Mesenchymal stem cell (in vitro differentiated cells and primary cell): ENCODE data around the gene MACROH2A1.

Experiments used
- DNase-seq: peaks from one replicate; pipeline ENCODE4 v3.0.0-alpha.2; 2013
- H2AFZ ChIP-seq: one replicate; pipeline ENCODE4 v1.6.1; 2013; ENCODE audit warnings: low read depth, mild to moderate bottlenecking, control low read depth, inconsistent platforms, low read length, moderate library complexity
- H2AK5ac ChIP-seq: 2 replicates; pipeline ENCODE4 v1.6.1; 2013; ENCODE audit warnings: low read length, moderate library complexity, mild to moderate bottlenecking, inconsistent platforms; ENCODE audit not compliant: severe bottlenecking
- H2BK120ac ChIP-seq: one replicate; pipeline ENCODE4 v1.6.1; 2013; ENCODE audit warnings: low read depth, mild to moderate bottlenecking, inconsistent platforms, low read length, moderate library complexity
- H2BK12ac ChIP-seq, 2 experiments: one replicate each; pipeline ENCODE4 v1.6.1; 2013; ENCODE audit warnings: inconsistent platforms in 2 of 2, low read length in 2 of 2, mild to moderate bottlenecking in 2 of 2, moderate library complexity in 2 of 2, control low read depth in 1 of 2
- H2BK15ac ChIP-seq: one replicate; pipeline ENCODE4 v1.6.1; 2013; ENCODE audit warnings: mild to moderate bottlenecking, low read depth, inconsistent platforms; ENCODE audit not compliant: poor library complexity, severe bottlenecking
- H2BK5ac ChIP-seq: 2 replicates; pipeline ENCODE4 v1.6.1; 2013; ENCODE audit warnings: low read depth, mild to moderate bottlenecking, low read length, control low read depth, inconsistent platforms; ENCODE audit not compliant: poor library complexity, severe bottlenecking
- H3K14ac ChIP-seq, 2 experiments: one replicate each; pipeline ENCODE4 v1.6.1; 2013; ENCODE audit warnings: inconsistent platforms in 2 of 2, low read length in 2 of 2, control low read depth in 1 of 2, mild to moderate bottlenecking in 1 of 2, moderate library complexity in 1 of 2
- H3K18ac ChIP-seq, 2 experiments: one replicate each; pipeline ENCODE4 v1.6.1; 2013; ENCODE audit warnings: inconsistent platforms in 2 of 2, low read length in 2 of 2, control low read depth in 1 of 2, low read depth in 1 of 2, mild to moderate bottlenecking in 1 of 2
- H3K23ac ChIP-seq, 2 experiments: one replicate each; pipeline ENCODE4 v1.6.1; 2013; ENCODE audit warnings: inconsistent platforms in 2 of 2, low read length in 2 of 2, mild to moderate bottlenecking in 2 of 2, moderate library complexity in 2 of 2, control low read depth in 1 of 2
- H3K27ac ChIP-seq: 2 replicates; pipeline ENCODE4 v1.5.1; 2013; ENCODE audit warnings: mild to moderate bottlenecking, moderate library complexity, low read length, control low read depth, inconsistent platforms; ENCODE audit not compliant: poor library complexity, severe bottlenecking
- H3K27me3 ChIP-seq, 2 experiments: 2 replicates each; pipeline versions ENCODE4 v1.6.1 to v1.7.0; 2013; ENCODE audit warnings: low read length in 2 of 2, mild to moderate bottlenecking in 2 of 2, moderate library complexity in 2 of 2, control low read depth in 1 of 2, inconsistent platforms in 1 of 2; ENCODE audit not compliant: control insufficient read depth in 1 of 2, insufficient read depth in 1 of 2
- H3K36me3 ChIP-seq, 2 experiments: 2 replicates each; pipeline versions ENCODE4 v1.6.1 to v1.7.0; 2013; ENCODE audit warnings: low read length in 2 of 2, control low read depth in 1 of 2, inconsistent platforms in 1 of 2, low read depth in 1 of 2, mild to moderate bottlenecking in 1 of 2; ENCODE audit not compliant: insufficient read depth in 2 of 2, control insufficient read depth in 1 of 2
- H3K4ac ChIP-seq, 2 experiments: one replicate each; pipeline ENCODE4 v1.6.1; 2013; ENCODE audit warnings: inconsistent platforms in 2 of 2, low read length in 2 of 2, mild to moderate bottlenecking in 2 of 2, moderate library complexity in 2 of 2, control low read depth in 1 of 2, low read depth in 1 of 2
- H3K4me1 ChIP-seq: 2 replicates; pipeline ENCODE4 v1.6.1; 2013; ENCODE audit warnings: low read depth, low read length, control low read depth; ENCODE audit not compliant: control insufficient read depth, insufficient read depth
- H3K4me2 ChIP-seq: 2 replicates; pipeline ENCODE4 v1.6.1; 2013; ENCODE audit warnings: low read length, mild to moderate bottlenecking, inconsistent platforms; ENCODE audit not compliant: poor library complexity, severe bottlenecking
- H3K4me3 ChIP-seq, 2 experiments: 2 replicates each; pipeline versions ENCODE4 v1.5.1 to v1.7.0; 2013; ENCODE audit warnings: low read length in 2 of 2, mild to moderate bottlenecking in 2 of 2, control low read depth in 1 of 2, low read depth in 1 of 2; ENCODE audit not compliant: insufficient read depth in 1 of 2
- H3K79me1 ChIP-seq: replicated peaks from 2 replicates; pipeline ENCODE4 v1.6.1; 2013; ENCODE audit warnings: mild to moderate bottlenecking, control low read depth, low read length, inconsistent platforms; ENCODE audit not compliant: poor library complexity, severe bottlenecking
- H3K9ac ChIP-seq: 2 replicates; pipeline ENCODE4 v1.7.0; 2013; ENCODE audit warnings: mild to moderate bottlenecking, low read length, moderate library complexity
- H3K9me3 ChIP-seq: 2 replicates; pipeline ENCODE4 v1.7.0; 2013; ENCODE audit warnings: mild to moderate bottlenecking, low read length; ENCODE audit not compliant: control insufficient read depth
- H4K8ac ChIP-seq: one replicate; pipeline ENCODE4 v1.6.1; 2013; ENCODE audit warnings: inconsistent platforms, mild to moderate bottlenecking, low read length, moderate library complexity
- H4K91ac ChIP-seq: one replicate; pipeline ENCODE4 v1.6.1; 2013; ENCODE audit warnings: mild to moderate bottlenecking, low read length, inconsistent platforms
- WGBS: methylation state at CpG from one replicate; pipeline ENCODE4 v1.1.7; 2013; ENCODE audit warnings: mixed read lengths; 5-methylcytosine and 5-hydroxymethylcytosine counted together

Gene MACROH2A1

DNA sequence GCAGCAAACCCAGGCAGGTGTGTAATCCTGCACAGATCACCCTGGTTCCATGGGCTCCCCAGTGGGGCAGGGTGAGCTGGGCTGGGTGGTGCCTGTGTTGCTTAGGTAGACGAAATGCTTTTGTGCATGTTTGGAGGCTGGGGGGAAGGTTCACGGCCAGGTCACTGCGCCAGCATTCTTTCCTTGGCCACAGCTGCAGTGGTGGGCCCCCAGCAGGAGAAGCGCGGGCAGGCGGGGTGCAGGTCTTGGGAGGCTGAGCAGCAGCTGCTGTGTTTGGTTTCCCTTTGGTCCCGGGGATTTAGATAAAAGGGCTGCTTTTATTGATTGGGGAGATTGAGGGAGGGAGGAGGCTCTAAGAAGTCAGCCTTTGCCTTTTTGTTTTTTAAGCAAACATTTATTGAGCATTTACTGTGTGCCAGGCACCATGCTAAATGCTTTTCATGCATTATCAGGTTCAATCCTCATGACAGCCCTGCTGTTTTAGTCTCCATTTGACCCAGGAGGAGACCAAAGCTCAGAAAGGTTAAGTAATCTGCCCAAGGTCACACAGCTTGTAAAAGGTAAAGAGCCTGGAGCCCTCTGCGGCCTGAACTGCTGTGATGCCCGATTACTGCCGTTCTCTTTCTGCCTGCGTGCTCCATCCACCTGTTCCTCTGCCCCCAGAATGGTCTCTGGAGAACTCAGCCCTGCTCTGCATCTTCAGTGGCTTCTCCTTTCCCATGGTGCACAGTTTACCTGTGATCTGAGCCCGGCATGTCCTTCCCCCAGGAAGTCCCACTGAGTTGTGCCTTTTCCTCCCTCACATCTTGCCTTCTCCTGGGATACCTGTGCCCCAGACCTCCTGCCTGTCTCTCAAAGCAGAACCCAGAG lies 94.4 kb downstream of the MACROH2A1 start:
- Histone ChIP-seq H2BK5ac (no peak overlapping the region), H3K9me3 (no peaks in the 10 kb centered on the region), H3K4me2 (no peak overlapping the region), H3K79me1 (no peaks in the 10 kb centered on the region), H2BK12ac (peak overlapping the region in 1 of 2 experiments; percentile 58), H3K9ac (no peak overlapping the region), H3K14ac (peak overlapping the region in 1 of 2 experiments; percentile 28), H2AK5ac (peak overlapping the region; percentile 33), H3K4me3 (no peak overlapping the region), H2BK120ac (no peak overlapping the region), H3K27ac (no peak overlapping the region), H3K4me1 (peaks cover 23% of the 10 kb centered on the region), H2AFZ (no peak overlapping the region), H3K36me3 (no peaks in the 10 kb centered on the region), H3K18ac (peak overlapping the region; percentile 33 to 67), H4K8ac (no peak overlapping the region), H3K23ac (peak overlapping the region in 1 of 2 experiments; percentile 67), H4K91ac (no peak overlapping the region), H2BK15ac (no peak overlapping the region), H3K4ac (peak overlapping the region in 1 of 2 experiments; percentile 47), H3K27me3 (no peaks in the 10 kb centered on the region)
- DNase-seq: no peak
- WGBS: 92% methylated on average over 12 of the region's 12 CpGs

- Histone ChIP-seq H3K23ac (no peak overlapping the region), H3K4ac (no peak overlapping the region), H4K8ac (no peak overlapping the region), H3K4me3 (no peak overlapping the region), H3K9me3 (no peaks in the 10 kb centered on the region), H2BK5ac (no peak overlapping the region), H3K36me3 (no peaks in the 10 kb centered on the region), H2AK5ac (no peak overlapping the region), H2BK12ac (peak overlapping the region in 1 of 2 experiments; percentile 23), H3K14ac (no peak overlapping the region), H3K18ac (peak overlapping the region in 1 of 2 experiments; percentile 38), H2BK15ac (no peak overlapping the region), H3K4me2 (no peak overlapping the region), H2BK120ac (no peak overlapping the region), H3K27me3 (no peaks in the 10 kb centered on the region), H3K9ac (no peak overlapping the region), H3K79me1 (no peaks in the 10 kb centered on the region), H2AFZ (no peak overlapping the region), H3K27ac (no peak overlapping the region), H3K4me1 (peaks cover 17% of the 10 kb centered on the region), H4K91ac (no peak overlapping the region)
- 92% methylated on average over 5 of the region's 6 CpGs for WGBS
- no peak for DNase-seq
Observed at GRCh38 chr5:135303582-135304173, 95.4 kb downstream of the MACROH2A1 start.

- no peak overlapping the region for H3K4me2 ChIP-seq
- H4K91ac ChIP-seq: no peak overlapping the region
- no peak overlapping the region for H2BK5ac ChIP-seq
- no peak overlapping the region for H2BK15ac ChIP-seq
- no peak overlapping the region for H3K4me3 ChIP-seq
- no peaks in the 10 kb centered on the region for H3K9me3 ChIP-seq
- no peak overlapping the region for H3K27ac ChIP-seq
- H3K23ac ChIP-seq: no peak overlapping the region
- no peak overlapping the region for H2BK120ac ChIP-seq
- no peak overlapping the region for H3K4ac ChIP-seq
- H4K8ac ChIP-seq: no peak overlapping the region
- H2AFZ ChIP-seq: no peak overlapping the region
- H2AK5ac ChIP-seq: no peak overlapping the region
- no peaks in the 10 kb centered on the region for H3K79me1 ChIP-seq
- H2BK12ac ChIP-seq: peak overlapping the region in 1 of 2 experiments; percentile 77
- no peaks in the 10 kb centered on the region for H3K27me3 ChIP-seq
- H3K4me1 ChIP-seq: no peaks in the 10 kb centered on the region
- no peak for DNase-seq
- H3K9ac ChIP-seq: no peak overlapping the region
- peak overlapping the region in 1 of 2 experiments; percentile 90 for H3K14ac ChIP-seq
- 98% methylated on average over 5 of the region's 5 CpGs for WGBS
- H3K36me3 ChIP-seq: no peaks in the 10 kb centered on the region
- no peak overlapping the region for H3K18ac ChIP-seq
Observed at GRCh38 chr5:135296900-135297816, 101.9 kb downstream of the MACROH2A1 start.
